Ureter (tissue), 1 donor: ENCODE data around the gene MPST. TPM values are rescaled to one million over a fixed set of nuclear protein-coding genes. Genes with fewer than 3 reads are reported as not detected.

ENCODE experiments used
- DNase-seq: peaks from one replicate; pipeline ENCODE4 v3.0.0-alpha.2; 2020; ENCODE audit warnings: low spot score
- total RNA-seq: library from RNA; stranded (reverse); gene quantifications from one replicate; pipeline ENCODE4 v1.2.4, GENCODE V29; 2023
- donor health status: DM: yes; HTN: yes; CAD: no.

MPST gene
- total RNA-seq, 1 donor from 2014 or later, result 42.7 TPM

DNA sequence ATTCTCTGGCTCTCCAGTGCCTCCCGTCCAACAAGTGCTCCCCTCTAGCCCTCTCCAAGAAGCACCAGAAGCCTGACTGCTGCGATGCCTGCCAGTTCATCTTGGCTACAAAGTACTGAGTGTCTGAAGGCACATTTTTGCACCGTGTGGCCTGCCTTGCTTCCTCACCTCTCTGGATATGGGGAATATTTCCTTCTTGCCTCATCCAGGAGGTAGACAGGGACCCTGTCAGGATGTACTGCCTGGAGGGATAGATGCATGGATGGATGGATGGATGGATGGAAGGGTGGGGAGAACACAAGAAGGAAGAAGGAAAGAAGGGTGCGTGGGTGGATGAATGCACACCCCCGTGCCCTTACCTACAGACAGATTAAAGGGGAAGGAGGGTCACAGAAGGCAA is 59.6 kb downstream of the MPST start:
- DNase-seq, result no peak

Other genes with a start within 250 kb of the MPST start
- gene IFT27, start 243.6 kb upstream of the MPST start, total RNA-seq, result 41.2 TPM
- 125 TPM for gene PVALB, start 202.7 kb upstream of the MPST start, total RNA-seq
- gene NCF4, start 158.7 kb upstream of the MPST start, total RNA-seq, result 27.2 TPM
- gene CSF2RB, start 106.1 kb upstream of the MPST start, total RNA-seq, result 8.6 TPM
- gene TST, start 295 bp upstream of the MPST start, total RNA-seq, result 53.4 TPM
- gene KCTD17, start 32.0 kb downstream of the MPST start, total RNA-seq, result 37.2 TPM
- gene TMPRSS6, start 90.0 kb downstream of the MPST start, total RNA-seq, result 0.31 TPM
- gene IL2RB, start 130.2 kb downstream of the MPST start, total RNA-seq, result 7.5 TPM
- 9.4 TPM for gene C1QTNF6, start 168.5 kb downstream of the MPST start, total RNA-seq
- not detected for gene SSTR3, start 192.7 kb downstream of the MPST start, total RNA-seq
- 30.4 TPM for gene RAC2, start 224.5 kb downstream of the MPST start, total RNA-seq